Endothelial cell of umbilical vein (primary cell): ENCODE results near the gene TRIM29. TPM values are rescaled to one million over a fixed set of nuclear protein-coding genes. Genes with fewer than 3 reads are reported as not detected.

Experiments
- BruUV-seq: library from RNA; stranded (reverse); fragments of 400-500 nt; replicated peaks from 2 replicates; lab custom pipeline; 2021; lab: Mats Ljungman, UMichigan
- CTCF ChIA-PET: fragments of 300-600, 350-600 bp; sonication (Branson Sonifier 250); formaldehyde crosslinking; loops from one replicate; lab custom pipeline; 2021; ENCODE audit warnings: antibody characterized with exemption, inconsistent platforms; lab: Charles Lee
- POLR2A ChIA-PET: fragments of 300-600, 350-600 bp; sonication (Branson Sonifier 250); formaldehyde crosslinking; loops from one replicate; lab custom pipeline; 2021; ENCODE audit warnings: antibody characterized with exemption, inconsistent platforms; lab: Charles Lee
- DNase-seq: peaks from one replicate; pipeline ENCODE4 v3.0.0-alpha.2; 2011; ENCODE audit warnings: low read depth, low spot score
- FAIRE-seq: peaks from 2 replicates; lab custom pipeline; 2011; peaks lifted over from hg19 to GRCh38; lab: Jason Lieb, UNC
- H2AFZ ChIP-seq: 2 replicates; pipeline ENCODE4 v1.6.0; 2012; ENCODE audit warnings: low read depth, low read length, control low read depth, inconsistent platforms
- H3K27ac ChIP-seq: 2 replicates; pipeline ENCODE4 v1.5.1; 2011; ENCODE audit warnings: low read depth, mild to moderate bottlenecking, control low read depth, low read length, moderate library complexity; ENCODE audit not compliant: insufficient read depth
- H3K27me3 ChIP-seq, 2 experiments: 2 replicates each; pipeline versions ENCODE4 v1.6.0 to v1.6.1; 2011; ENCODE audit warnings: low read length in 2 of 2, mixed read lengths in 1 of 2; ENCODE audit not compliant: control insufficient read depth in 2 of 2, insufficient read depth in 2 of 2
- H3K36me3 ChIP-seq, 2 experiments: 2 replicates in 1 of 2; 3 replicates in 1 of 2; pipeline ENCODE4 v1.5.1; 2011; ENCODE audit warnings: low read length in 2 of 2, mild to moderate bottlenecking in 1 of 2, moderate library complexity in 1 of 2; ENCODE audit not compliant: control insufficient read depth in 2 of 2, insufficient read depth in 2 of 2; ENCODE audit errors: extremely low read depth in 1 of 2
- H3K4me1 ChIP-seq: 3 replicates; pipeline ENCODE4 v1.5.1; 2011; ENCODE audit warnings: mild to moderate bottlenecking, low read length; ENCODE audit not compliant: control insufficient read depth, insufficient read depth; ENCODE audit errors: extremely low read depth
- H3K4me2 ChIP-seq: 2 replicates; pipeline ENCODE4 v1.6.1; 2011; ENCODE audit warnings: low read length, control low read depth, mixed read lengths; ENCODE audit not compliant: insufficient read depth
- H3K4me3 ChIP-seq, 3 experiments: fragments of 200-600 bp in 1 of 3; sonication (generic), shearing (Covaris generic) in 1 of 3; replicated peaks in 1 of 3; 2 replicates each; pipeline ENCODE4 v1.5.1; 2011 to 2016; ENCODE audit warnings: control low read depth in 3 of 3, low read length in 3 of 3, mild to moderate bottlenecking in 2 of 3, inconsistent platforms in 1 of 3, low read depth in 1 of 3, moderate library complexity in 1 of 3; ENCODE audit not compliant: insufficient read depth in 1 of 3
- H3K79me2 ChIP-seq: 2 replicates; pipeline ENCODE4 v1.6.0; 2012; ENCODE audit warnings: low read length, inconsistent platforms; ENCODE audit not compliant: control insufficient read depth, insufficient read depth
- H3K9ac ChIP-seq: replicated peaks from 2 replicates; pipeline ENCODE3; 2011; ENCODE audit warnings: low read length, control low read depth; ENCODE audit not compliant: insufficient read depth; ENCODE audit errors: extremely low read depth
- H3K9me1 ChIP-seq: replicated peaks from 3 replicates; pipeline ENCODE4 v1.6.0; 2011; ENCODE audit warnings: mild to moderate bottlenecking, low read length; ENCODE audit not compliant: control insufficient read depth, insufficient read depth; ENCODE audit errors: extremely low read depth
- H3K9me3 ChIP-seq: replicated peaks from 2 replicates; pipeline ENCODE4 v1.5.1; 2012; ENCODE audit warnings: low read length, inconsistent platforms; ENCODE audit not compliant: control insufficient read depth, insufficient read depth
- H4K20me1 ChIP-seq: replicated peaks from 2 replicates; pipeline ENCODE3; 2011; ENCODE audit warnings: mild to moderate bottlenecking, low read length; ENCODE audit not compliant: control insufficient read depth, insufficient read depth; ENCODE audit errors: extremely low read depth
- EZH2 ChIP-seq: IDR thresholded peaks from 2 replicates; pipeline ENCODE4 v1.6.1; 2012; ENCODE audit warnings: borderline replicate concordance, low read depth, mild to moderate bottlenecking, moderate library complexity, low read length, inconsistent platforms; ENCODE audit not compliant: severe bottlenecking
- FOS ChIP-seq: IDR thresholded peaks from 2 replicates; pipeline ENCODE4 v1.6.1; 2011; ENCODE audit warnings: mild to moderate bottlenecking, low read length, moderate library complexity, borderline replicate concordance; ENCODE audit not compliant: insufficient read depth
- GATA2 ChIP-seq: IDR thresholded peaks from 2 replicates; pipeline ENCODE4 v1.7.0; 2011; ENCODE audit warnings: low read depth, mild to moderate bottlenecking, moderate library complexity, mixed read lengths, low read length; ENCODE audit not compliant: insufficient read length, insufficient read depth
- JUN ChIP-seq: IDR thresholded peaks from 2 replicates; pipeline ENCODE4 v1.6.1; 2011; ENCODE audit warnings: borderline replicate concordance, low read depth; ENCODE audit not compliant: insufficient read length, insufficient read depth
- MAX ChIP-seq: IDR thresholded peaks from 2 replicates; pipeline ENCODE4 v1.6.1; 2011; ENCODE audit not compliant: insufficient read depth, insufficient read length
- MYC ChIP-seq: IDR thresholded peaks from one replicate; pipeline ENCODE4 v1.6.1; 2011; ENCODE audit warnings: mild to moderate bottlenecking, low read depth, low read length
- POLR2A ChIP-seq: IDR thresholded peaks from 2 replicates; pipeline ENCODE4 v1.6.1; 2012; ENCODE audit warnings: low read depth, mild to moderate bottlenecking, control low read depth, low read length
- POLR2AphosphoS5 ChIP-seq: IDR thresholded peaks from 2 replicates; pipeline ENCODE4 v1.6.1; 2012; ENCODE audit warnings: low read depth, mild to moderate bottlenecking, control low read depth, low read length, moderate library complexity; ENCODE audit not compliant: insufficient read depth
- dilution Hi-C: fragments of 300-500 bp; cut with MboI; formaldehyde crosslinking; loops from one replicate; pipeline ENCODE4 v1.15.0; 2019; ENCODE audit warnings: low sequenced_read_pairs; ENCODE audit not compliant: extremely low pct_ligation_motif_present
- intact Hi-C: fragments of 100-400 bp; cut with micrococcal nuclease; formaldehyde crosslinking; loops from one replicate; pipeline ENCODE4 v1.10.0; 2022
- polyA plus RNA-seq, 4 experiments: library from polyadenylated mRNA; depleted of rRNA in 3 of 4; stranded (reverse) in 3 of 4; unstranded in 1 of 4; fragments of >200 nt; gene quantifications; 2 replicates each; pipeline versions ENCODE4 v1.2.1 to v1.2.3, GENCODE V29; 2011 to 2012; ENCODE audit warnings: missing spikeins in 1 of 4
- total RNA-seq: library from RNA; stranded (reverse); gene quantifications from 2 replicates; pipeline ENCODE4 v1.2.3, GENCODE V29; 2021
- TF ChIP-seq, protein P1 (sequence below), 2 donors: IDR thresholded peaks; 1 replicate in 1 of 2; 2 replicates in 1 of 2; pipeline ENCODE4 v1.5.1; 2011; ENCODE audit warnings: low read length in 2 of 2, mild to moderate bottlenecking in 2 of 2, moderate library complexity in 2 of 2, control low read depth in 1 of 2, inconsistent platforms in 1 of 2, low read depth in 1 of 2; ENCODE audit not compliant: insufficient read depth in 1 of 2; ENCODE audit errors: extremely low read depth in 1 of 2

Gene TRIM29
- total and polyA plus RNA-seq, 2 donors (not counting 3 experiments of a cell fraction or from before 2014, with no cell fraction given): not detected

- H3K79me2 ChIP-seq: no peaks in the 10 kb centered on the region
- no peaks in the 10 kb centered on the region for H3K9me1 ChIP-seq
- no peak overlapping the region for H3K9ac ChIP-seq
- no peaks in the 10 kb centered on the region for H4K20me1 ChIP-seq
- no peak for FAIRE-seq
- intact Hi-C loops (no loop called here), dilution Hi-C loops (no loop called here)
- H3K4me1 ChIP-seq: no peaks in the 10 kb centered on the region
- no peaks in the 10 kb centered on the region for H3K36me3 ChIP-seq
- peaks cover 10 to 20% of the 10 kb centered on the region in 2 experiments for H3K27me3 ChIP-seq
- no peak for DNase-seq
- CTCF ChIA-PET: interaction anchor here (0.8 kb wide), 1 partner anchor 8 kb away, joined by 3 read pairs; no protein-coding TSS in a partner anchor
- H3K9me3 ChIP-seq: no peaks in the 10 kb centered on the region
- TF ChIP-seq FOS: no peak
- no peak for TF ChIP-seq JUN
- no peak for TF ChIP-seq EZH2
- no peak for TF ChIP-seq POLR2A
- no peak for TF ChIP-seq POLR2AphosphoS5
- no peak for TF ChIP-seq MAX
- no peak for TF ChIP-seq GATA2
- TF ChIP-seq, protein P1, sequence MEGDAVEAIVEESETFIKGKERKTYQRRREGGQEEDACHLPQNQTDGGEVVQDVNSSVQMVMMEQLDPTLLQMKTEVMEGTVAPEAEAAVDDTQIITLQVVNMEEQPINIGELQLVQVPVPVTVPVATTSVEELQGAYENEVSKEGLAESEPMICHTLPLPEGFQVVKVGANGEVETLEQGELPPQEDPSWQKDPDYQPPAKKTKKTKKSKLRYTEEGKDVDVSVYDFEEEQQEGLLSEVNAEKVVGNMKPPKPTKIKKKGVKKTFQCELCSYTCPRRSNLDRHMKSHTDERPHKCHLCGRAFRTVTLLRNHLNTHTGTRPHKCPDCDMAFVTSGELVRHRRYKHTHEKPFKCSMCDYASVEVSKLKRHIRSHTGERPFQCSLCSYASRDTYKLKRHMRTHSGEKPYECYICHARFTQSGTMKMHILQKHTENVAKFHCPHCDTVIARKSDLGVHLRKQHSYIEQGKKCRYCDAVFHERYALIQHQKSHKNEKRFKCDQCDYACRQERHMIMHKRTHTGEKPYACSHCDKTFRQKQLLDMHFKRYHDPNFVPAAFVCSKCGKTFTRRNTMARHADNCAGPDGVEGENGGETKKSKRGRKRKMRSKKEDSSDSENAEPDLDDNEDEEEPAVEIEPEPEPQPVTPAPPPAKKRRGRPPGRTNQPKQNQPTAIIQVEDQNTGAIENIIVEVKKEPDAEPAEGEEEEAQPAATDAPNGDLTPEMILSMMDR (IDR thresholded peaks at IDR 0.05; ENCODE audit: extremely low read depth in 1 of 2, insufficient read depth in 1 of 2, low read depth in 1 of 2, low read length in 2 of 2): no peak
- no peak for TF ChIP-seq MYC
- BruUV-seq: no TSS peak
- H3K4me2 ChIP-seq: no peak overlapping the region
- no peak overlapping the region for H3K27ac ChIP-seq
- POLR2A ChIA-PET: no interaction called here
- H3K4me3 ChIP-seq: no peak overlapping the region
- no peak overlapping the region for H2AFZ ChIP-seq
These were observed 22.5 kb upstream of the TRIM29 start for GRCh38 chr11:120160436-120160835.
